ENCODE measurements around the gene NCR3LG1.

NCR3LG1 gene

DNA sequence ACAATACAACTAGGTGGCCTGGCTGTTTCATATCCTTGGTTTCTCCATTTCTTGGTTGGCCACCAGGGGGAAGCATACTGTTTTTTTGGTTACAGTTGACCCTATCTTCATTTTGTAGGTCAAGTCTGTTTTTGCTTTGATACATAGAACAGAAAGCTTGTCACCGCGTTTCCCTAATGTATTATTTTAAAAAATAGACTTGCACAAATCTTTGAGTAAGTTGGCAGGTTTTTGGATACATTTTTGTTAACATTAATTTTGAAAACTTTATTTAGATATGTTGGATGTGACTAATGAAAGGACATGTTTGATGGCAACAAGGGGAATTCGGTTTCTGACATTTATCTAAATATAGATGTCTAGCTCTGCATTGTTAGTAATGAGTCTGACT is 3.0 kb downstream of the NCR3LG1 start (continued):
- TF ChIP-seq, protein P1, sequence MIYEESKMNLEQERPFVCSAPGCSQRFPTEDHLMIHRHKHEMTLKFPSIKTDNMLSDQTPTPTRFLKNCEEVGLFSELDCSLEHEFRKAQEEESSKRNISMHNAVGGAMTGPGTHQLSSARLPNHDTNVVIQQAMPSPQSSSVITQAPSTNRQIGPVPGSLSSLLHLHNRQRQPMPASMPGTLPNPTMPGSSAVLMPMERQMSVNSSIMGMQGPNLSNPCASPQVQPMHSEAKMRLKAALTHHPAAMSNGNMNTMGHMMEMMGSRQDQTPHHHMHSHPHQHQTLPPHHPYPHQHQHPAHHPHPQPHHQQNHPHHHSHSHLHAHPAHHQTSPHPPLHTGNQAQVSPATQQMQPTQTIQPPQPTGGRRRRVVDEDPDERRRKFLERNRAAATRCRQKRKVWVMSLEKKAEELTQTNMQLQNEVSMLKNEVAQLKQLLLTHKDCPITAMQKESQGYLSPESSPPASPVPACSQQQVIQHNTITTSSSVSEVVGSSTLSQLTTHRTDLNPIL (CRISPR knock-in tag; IDR thresholded peaks at IDR 0.05; ENCODE audit: low read depth): no peak

DNA sequence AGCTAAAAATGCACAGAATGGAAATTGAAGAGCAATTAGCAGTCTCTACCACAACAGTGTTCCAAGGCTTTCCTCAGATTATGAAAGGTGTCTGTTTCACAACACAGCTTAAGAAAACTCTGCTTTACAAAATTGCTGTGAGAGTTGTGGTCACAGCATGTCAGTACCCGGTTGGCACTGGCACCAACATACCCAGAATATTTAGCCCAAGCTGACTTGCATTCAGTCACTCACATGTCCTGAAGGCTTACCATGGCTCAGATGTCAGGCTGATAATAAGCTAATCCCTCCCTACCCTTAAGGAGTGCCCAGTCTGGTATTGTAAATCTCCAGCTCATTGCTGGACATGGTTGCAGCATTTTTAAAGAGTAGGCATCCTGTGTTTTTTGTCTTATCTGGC is 14.9 kb downstream of the NCR3LG1 start:
- ATAC-seq: no peak
- TF ChIP-seq ISL1 (CRISPR knock-in tag; IDR thresholded peaks at IDR 0.05) (no peak), ZC3H10 (CRISPR knock-in tag; IDR thresholded peaks at IDR 0.05) (no peak), RARB (CRISPR knock-in tag; IDR thresholded peaks at IDR 0.05) (no peak), ZFP3 (CRISPR knock-in tag; IDR thresholded peaks at IDR 0.05) (no peak), ZNF565 (CRISPR knock-in tag; conservative IDR thresholded peaks at IDR 0.05; ENCODE audit: low read depth) (no peak), PPARA (CRISPR knock-in tag; IDR thresholded peaks at IDR 0.05; ENCODE audit: borderline replicate concordance) (no peak), ESRRG (CRISPR knock-in tag; IDR thresholded peaks at IDR 0.05) (no peak), ZNF8 (CRISPR knock-in tag; IDR thresholded peaks at IDR 0.05) (no peak), ZFP30 (CRISPR knock-in tag; IDR thresholded peaks at IDR 0.05) (no peak), TOX (CRISPR knock-in tag; IDR thresholded peaks at IDR 0.05; ENCODE audit: borderline replicate concordance) (no peak), BACH2 (CRISPR knock-in tag; IDR thresholded peaks at IDR 0.05; ENCODE audit: borderline replicate concordance) (no peak), OSR1 (CRISPR knock-in tag; IDR thresholded peaks at IDR 0.05) (no peak), ARNTL (CRISPR knock-in tag; IDR thresholded peaks at IDR 0.05; ENCODE audit: borderline replicate concordance, low read depth) (no peak), GLIS3 (CRISPR knock-in tag; IDR thresholded peaks at IDR 0.05) (no peak)
- TF ChIP-seq, protein P2, sequence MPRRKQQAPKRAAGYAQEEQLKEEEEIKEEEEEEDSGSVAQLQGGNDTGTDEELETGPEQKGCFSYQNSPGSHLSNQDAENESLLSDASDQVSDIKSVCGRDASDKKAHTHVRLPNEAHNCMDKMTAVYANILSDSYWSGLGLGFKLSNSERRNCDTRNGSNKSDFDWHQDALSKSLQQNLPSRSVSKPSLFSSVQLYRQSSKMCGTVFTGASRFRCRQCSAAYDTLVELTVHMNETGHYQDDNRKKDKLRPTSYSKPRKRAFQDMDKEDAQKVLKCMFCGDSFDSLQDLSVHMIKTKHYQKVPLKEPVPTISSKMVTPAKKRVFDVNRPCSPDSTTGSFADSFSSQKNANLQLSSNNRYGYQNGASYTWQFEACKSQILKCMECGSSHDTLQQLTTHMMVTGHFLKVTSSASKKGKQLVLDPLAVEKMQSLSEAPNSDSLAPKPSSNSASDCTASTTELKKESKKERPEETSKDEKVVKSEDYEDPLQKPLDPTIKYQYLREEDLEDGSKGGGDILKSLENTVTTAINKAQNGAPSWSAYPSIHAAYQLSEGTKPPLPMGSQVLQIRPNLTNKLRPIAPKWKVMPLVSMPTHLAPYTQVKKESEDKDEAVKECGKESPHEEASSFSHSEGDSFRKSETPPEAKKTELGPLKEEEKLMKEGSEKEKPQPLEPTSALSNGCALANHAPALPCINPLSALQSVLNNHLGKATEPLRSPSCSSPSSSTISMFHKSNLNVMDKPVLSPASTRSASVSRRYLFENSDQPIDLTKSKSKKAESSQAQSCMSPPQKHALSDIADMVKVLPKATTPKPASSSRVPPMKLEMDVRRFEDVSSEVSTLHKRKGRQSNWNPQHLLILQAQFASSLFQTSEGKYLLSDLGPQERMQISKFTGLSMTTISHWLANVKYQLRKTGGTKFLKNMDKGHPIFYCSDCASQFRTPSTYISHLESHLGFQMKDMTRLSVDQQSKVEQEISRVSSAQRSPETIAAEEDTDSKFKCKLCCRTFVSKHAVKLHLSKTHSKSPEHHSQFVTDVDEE (CRISPR knock-in tag; IDR thresholded peaks at IDR 0.05): no peak
- TF ChIP-seq, protein P3, sequence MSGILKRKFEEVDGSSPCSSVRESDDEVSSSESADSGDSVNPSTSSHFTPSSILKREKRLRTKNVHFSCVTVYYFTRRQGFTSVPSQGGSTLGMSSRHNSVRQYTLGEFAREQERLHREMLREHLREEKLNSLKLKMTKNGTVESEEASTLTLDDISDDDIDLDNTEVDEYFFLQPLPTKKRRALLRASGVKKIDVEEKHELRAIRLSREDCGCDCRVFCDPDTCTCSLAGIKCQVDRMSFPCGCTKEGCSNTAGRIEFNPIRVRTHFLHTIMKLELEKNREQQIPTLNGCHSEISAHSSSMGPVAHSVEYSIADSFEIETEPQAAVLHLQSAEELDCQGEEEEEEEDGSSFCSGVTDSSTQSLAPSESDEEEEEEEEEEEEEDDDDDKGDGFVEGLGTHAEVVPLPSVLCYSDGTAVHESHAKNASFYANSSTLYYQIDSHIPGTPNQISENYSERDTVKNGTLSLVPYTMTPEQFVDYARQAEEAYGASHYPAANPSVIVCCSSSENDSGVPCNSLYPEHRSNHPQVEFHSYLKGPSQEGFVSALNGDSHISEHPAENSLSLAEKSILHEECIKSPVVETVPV (CRISPR knock-in tag; IDR thresholded peaks at IDR 0.05): no peak
- TF ChIP-seq, protein P1 (CRISPR knock-in tag; IDR thresholded peaks at IDR 0.05; ENCODE audit: low read depth): no peak
- TF ChIP-seq, protein P4, sequence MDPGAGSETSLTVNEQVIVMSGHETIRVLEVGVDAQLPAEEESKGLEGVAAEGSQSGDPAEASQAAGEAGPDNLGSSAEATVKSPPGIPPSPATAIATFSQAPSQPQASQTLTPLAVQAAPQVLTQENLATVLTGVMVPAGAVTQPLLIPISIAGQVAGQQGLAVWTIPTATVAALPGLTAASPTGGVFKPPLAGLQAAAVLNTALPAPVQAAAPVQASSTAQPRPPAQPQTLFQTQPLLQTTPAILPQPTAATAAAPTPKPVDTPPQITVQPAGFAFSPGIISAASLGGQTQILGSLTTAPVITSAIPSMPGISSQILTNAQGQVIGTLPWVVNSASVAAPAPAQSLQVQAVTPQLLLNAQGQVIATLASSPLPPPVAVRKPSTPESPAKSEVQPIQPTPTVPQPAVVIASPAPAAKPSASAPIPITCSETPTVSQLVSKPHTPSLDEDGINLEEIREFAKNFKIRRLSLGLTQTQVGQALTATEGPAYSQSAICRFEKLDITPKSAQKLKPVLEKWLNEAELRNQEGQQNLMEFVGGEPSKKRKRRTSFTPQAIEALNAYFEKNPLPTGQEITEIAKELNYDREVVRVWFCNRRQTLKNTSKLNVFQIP (CRISPR knock-in tag; IDR thresholded peaks at IDR 0.05; ENCODE audit: borderline replicate concordance, low read depth): no peak

DNA sequence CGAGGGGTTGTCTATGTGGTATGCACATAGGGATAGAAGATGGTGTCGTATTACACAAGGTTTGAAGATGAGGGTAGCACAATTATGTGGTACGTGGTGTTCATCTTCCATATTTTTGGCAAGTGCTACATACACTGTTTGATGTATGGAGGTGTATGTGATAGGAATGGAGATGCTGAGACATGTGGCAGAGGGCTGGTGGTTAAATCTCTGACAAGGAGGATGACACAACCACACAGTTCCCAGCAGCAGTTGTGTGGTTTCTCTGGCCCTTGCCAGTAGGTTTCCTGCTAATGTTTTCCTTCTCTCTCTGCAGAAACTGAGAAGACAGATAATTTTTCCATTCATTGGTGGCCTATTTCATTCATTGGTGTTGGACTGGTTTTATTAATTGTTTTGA is 17.0 kb downstream of the NCR3LG1 start:
- ATAC-seq: no peak
- TF ChIP-seq CSDC2 (CRISPR knock-in tag; IDR thresholded peaks at IDR 0.05) (no peak), ZFP30 (CRISPR knock-in tag; IDR thresholded peaks at IDR 0.05) (no peak)

DNA sequence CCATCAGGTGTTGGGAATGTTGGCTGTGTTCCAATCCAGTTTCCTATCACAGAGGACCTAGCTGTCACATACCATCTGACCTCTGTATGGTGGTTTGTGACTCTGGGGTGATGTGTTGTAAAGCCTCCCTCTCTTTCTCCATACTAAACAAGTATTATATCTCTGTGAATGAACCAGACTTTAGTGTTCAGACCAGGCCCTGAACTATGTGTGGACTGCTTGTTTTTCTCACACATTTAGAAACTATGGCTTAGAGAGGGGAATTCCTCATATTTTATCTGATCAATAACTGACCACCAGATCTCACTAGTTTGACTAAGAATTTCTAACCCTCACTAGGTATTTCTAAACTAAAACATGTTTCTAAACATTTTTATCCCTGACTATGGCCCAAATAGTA is 17.5 kb downstream of the NCR3LG1 start:
- no peak for ATAC-seq
- TF ChIP-seq SNAI2 (CRISPR knock-in tag; IDR thresholded peaks at IDR 0.05) (no peak), GLIS3 (CRISPR knock-in tag; IDR thresholded peaks at IDR 0.05) (no peak), ZNF8 (CRISPR knock-in tag; IDR thresholded peaks at IDR 0.05) (no peak), TOX (CRISPR knock-in tag; IDR thresholded peaks at IDR 0.05; ENCODE audit: borderline replicate concordance) (no peak), RARB (CRISPR knock-in tag; IDR thresholded peaks at IDR 0.05) (no peak)
- TF ChIP-seq, protein P2 (CRISPR knock-in tag; IDR thresholded peaks at IDR 0.05): no peak
- TF ChIP-seq, protein P1 (CRISPR knock-in tag; IDR thresholded peaks at IDR 0.05; ENCODE audit: low read depth): no peak
